Activated T-cell treated with anti-CD3 and anti-CD28 coated beads, Interleukin-2, amount 50 U/mL, for 1 hour (primary cell): ENCODE data around the gene ZSCAN23.
"Not testable (repeated sequence)": the region's sequence is repeated elsewhere in the genome, so short reads cannot be mapped to it uniquely, and the experiment has no call there.

ENCODE experiments used
- DNase-seq: peaks from one replicate; pipeline ENCODE4 v3.0.0-alpha.2; 2020

Gene ZSCAN23

GRCh38 chr6:28433119-28433518, 10.2 kb downstream of the ZSCAN23 start:
- DNase-seq = no peak

GRCh38 chr6:28429781-28430180, 13.5 kb downstream of the ZSCAN23 start:
- no peak for DNase-seq

- DNase-seq = no peak
Measured at GRCh38 chr6:28425944-28426541, 17.2 kb downstream of the ZSCAN23 start.

GRCh38 chr6:28424163-28424562, 19.1 kb downstream of the ZSCAN23 start:
- DNase-seq = no peak

GRCh38 chr6:28423546-28423945, 19.7 kb downstream of the ZSCAN23 start:
- DNase-seq = no peak

GRCh38 chr6:28413681-28414080, 29.6 kb downstream of the ZSCAN23 start:
- DNase-seq = no peak

- DNase-seq = no peak
Measured at GRCh38 chr6:28410767-28411166, 32.5 kb downstream of the ZSCAN23 start.

- no peak for DNase-seq
Measured at GRCh38 chr6:28408076-28408802, 35.1 kb downstream of the ZSCAN23 start.

GRCh38 chr6:28407401-28407800, 35.9 kb downstream of the ZSCAN23 start:
- DNase-seq = no peak

GRCh38 chr6:28403923-28404322, 39.4 kb downstream of the ZSCAN23 start:
- DNase-seq = not testable (repeated sequence)

GRCh38 chr6:28402197-28402596, 41.1 kb downstream of the ZSCAN23 start:
- no peak for DNase-seq

- no peak for DNase-seq
Measured at GRCh38 chr6:28401172-28401571, 42.1 kb downstream of the ZSCAN23 start.

GRCh38 chr6:28400122-28400451, 43.2 kb downstream of the ZSCAN23 start:
- no peak for DNase-seq

- DNase-seq = peak; percentile 85
Measured at GRCh38 chr6:28399350-28400121, 43.8 kb downstream of the ZSCAN23 start, which contains the start of gene ZSCAN12. Gene ZSCAN12, minus strand, starts transcription at chr6:28399747. Its CDS starts 1,342 bp downstream, at chr6:28398405.

GRCh38 chr6:28395918-28396317, 47.4 kb downstream of the ZSCAN23 start:
- no peak for DNase-seq

- no peak for DNase-seq
Measured at GRCh38 chr6:28393912-28394662, 49.2 kb downstream of the ZSCAN23 start.

GRCh38 chr6:28390688-28391087, 52.6 kb downstream of the ZSCAN23 start:
- DNase-seq = no peak

- no peak for DNase-seq
Measured at GRCh38 chr6:28384143-28384533, 59.2 kb downstream of the ZSCAN23 start.

GRCh38 chr6:28383235-28384142, 59.8 kb downstream of the ZSCAN23 start:
- DNase-seq = peak; percentile 47
